Subcutaneous abdominal adipose tissue (tissue), 5 donors: Measurements from ENCODE around the gene NETO1.
A peak's percentile ranks its signal among the peaks of the same experiment; 100 is the strongest.

Source experiments
- H3K27ac ChIP-seq: one replicate; pipeline ENCODE4 v1.7.0; 2013; ENCODE audit warnings: low read depth, mild to moderate bottlenecking, inconsistent platforms, low read length, moderate library complexity
- H3K27me3 ChIP-seq, 5 donors: one replicate each; pipeline ENCODE4 v1.7.0; 2013; ENCODE audit warnings: low read length in 5 of 5, inconsistent platforms in 1 of 5; ENCODE audit not compliant: control insufficient read depth in 5 of 5, insufficient read depth in 4 of 5
- H3K36me3 ChIP-seq, 5 donors: one replicate each; pipeline ENCODE4 v1.7.0; 2013; ENCODE audit warnings: low read length in 5 of 5; ENCODE audit not compliant: control insufficient read depth in 5 of 5, insufficient read depth in 5 of 5
- H3K4me1 ChIP-seq, 5 donors: one replicate each; pipeline ENCODE4 v1.7.0; 2013; ENCODE audit warnings: low read length in 5 of 5, mild to moderate bottlenecking in 3 of 5, moderate library complexity in 1 of 5; ENCODE audit not compliant: control insufficient read depth in 5 of 5, insufficient read depth in 5 of 5
- H3K4me3 ChIP-seq, 5 donors: one replicate each; pipeline ENCODE4 v1.7.0; 2013; ENCODE audit warnings: low read length in 5 of 5, low read depth in 1 of 5
- H3K9ac ChIP-seq, 5 donors: one replicate each; pipeline ENCODE4 v1.7.0; 2013; ENCODE audit warnings: low read length in 5 of 5, mild to moderate bottlenecking in 4 of 5, moderate library complexity in 3 of 5
- H3K9me3 ChIP-seq, 5 donors: one replicate each; pipeline ENCODE4 v1.7.0; 2013; ENCODE audit warnings: low read length in 5 of 5; ENCODE audit not compliant: control insufficient read depth in 5 of 5
- donor health status: healthy.
- donor health status: healthy.
- donor health status: healthy.
- donor health status: healthy.
- donor health status: healthy.

Gene NETO1

GRCh38 chr18:72867746-72868584 is at the start of gene NETO1:
Gene NETO1, minus strand, starts transcription at chr18:72867987. Its CDS starts 696 bp downstream, at chr18:72867291.
- Histone ChIP-seq H3K4me3 (peak within 1 kb of the TSS in 4 of 5 donors; percentile 44 to 63 (median 58)), H3K27me3 (peaks cover 7 to 26% (median 18%) of the 10 kb centered on the region in 5 donors), H3K9me3 (no peaks in the 10 kb centered on the region), H3K9ac (no peak within 1 kb of the TSS), H3K4me1 (peaks cover 0 to 23% (median 19%) of the 10 kb centered on the region in 5 donors), H3K36me3 (no peaks in the 10 kb centered on the region), H3K27ac (no peak within 1 kb of the TSS)

GRCh38 chr18:72910045-72910444 is 42.3 kb upstream of the NETO1 start:
- H3K4me1 ChIP-seq: no peaks in the 10 kb centered on the region
- H3K27ac ChIP-seq: no peak overlapping the region

GRCh38 chr18:72908181-72908580 is 40.4 kb upstream of the NETO1 start:
- Histone ChIP-seq H3K27ac (no peak overlapping the region), H3K9me3 (no peaks in the 10 kb centered on the region), H3K4me1 (no peaks in the 10 kb centered on the region), H3K36me3 (no peaks in the 10 kb centered on the region), H3K4me3 (no peak overlapping the region), H3K27me3 (no peaks in the 10 kb centered on the region), H3K9ac (no peak overlapping the region)

More at GRCh38 chr18:72910045-72910444, 42.3 kb upstream of the NETO1 start:
- Histone ChIP-seq H3K9me3 (no peaks in the 10 kb centered on the region), H3K4me3 (no peak overlapping the region), H3K27me3 (no peaks in the 10 kb centered on the region), H3K9ac (no peak overlapping the region), H3K36me3 (no peaks in the 10 kb centered on the region)

GRCh38 chr18:72903033-72903432 is 35.2 kb upstream of the NETO1 start:
- H3K4me3 ChIP-seq: no peak overlapping the region
- H3K27ac ChIP-seq: no peak overlapping the region
- no peaks in the 10 kb centered on the region for H3K9me3 ChIP-seq

GRCh38 chr18:72899338-72899737 is 31.6 kb upstream of the NETO1 start:
- no peaks in the 10 kb centered on the region for H3K9me3 ChIP-seq

More at GRCh38 chr18:72903033-72903432, 35.2 kb upstream of the NETO1 start:
- no peaks in the 10 kb centered on the region for H3K4me1 ChIP-seq
- no peak overlapping the region for H3K9ac ChIP-seq
- H3K36me3 ChIP-seq: no peaks in the 10 kb centered on the region
- no peaks in the 10 kb centered on the region for H3K27me3 ChIP-seq

GRCh38 chr18:72898870-72899269 is 31.1 kb upstream of the NETO1 start:
- Histone ChIP-seq H3K4me3 (no peak overlapping the region), H3K9me3 (no peaks in the 10 kb centered on the region), H3K36me3 (no peaks in the 10 kb centered on the region), H3K9ac (no peak overlapping the region), H3K4me1 (no peaks in the 10 kb centered on the region), H3K27ac (no peak overlapping the region), H3K27me3 (no peaks in the 10 kb centered on the region)

More at GRCh38 chr18:72899338-72899737, 31.6 kb upstream of the NETO1 start:
- Histone ChIP-seq H3K4me3 (no peak overlapping the region), H3K36me3 (no peaks in the 10 kb centered on the region), H3K27me3 (no peaks in the 10 kb centered on the region), H3K9ac (no peak overlapping the region), H3K27ac (no peak overlapping the region), H3K4me1 (no peaks in the 10 kb centered on the region)

GRCh38 chr18:72895548-72895947 is 27.8 kb upstream of the NETO1 start:
- no peak overlapping the region for H3K4me3 ChIP-seq
- no peaks in the 10 kb centered on the region for H3K36me3 ChIP-seq
- no peak overlapping the region for H3K27ac ChIP-seq
- no peaks in the 10 kb centered on the region for H3K9me3 ChIP-seq
- no peak overlapping the region for H3K9ac ChIP-seq
- no peaks in the 10 kb centered on the region for H3K4me1 ChIP-seq
- H3K27me3 ChIP-seq: no peaks in the 10 kb centered on the region

- Histone ChIP-seq H3K27me3 (no peaks in the 10 kb centered on the region), H3K4me1 (no peaks in the 10 kb centered on the region), H3K27ac (no peak overlapping the region), H3K9ac (no peak overlapping the region), H3K36me3 (no peaks in the 10 kb centered on the region), H3K4me3 (no peak overlapping the region), H3K9me3 (no peaks in the 10 kb centered on the region)
Observed at GRCh38 chr18:72878561-72878960, 10.8 kb upstream of the NETO1 start.

- Histone ChIP-seq H3K9me3 (no peaks in the 10 kb centered on the region), H3K27me3 (no peaks in the 10 kb centered on the region), H3K4me1 (no peaks in the 10 kb centered on the region), H3K4me3 (no peak overlapping the region), H3K27ac (no peak overlapping the region), H3K9ac (no peak overlapping the region), H3K36me3 (no peaks in the 10 kb centered on the region)
Observed at GRCh38 chr18:72878143-72878542, 10.4 kb upstream of the NETO1 start.

- H3K27me3 ChIP-seq: peaks cover 7 to 22% (median 15%) of the 10 kb centered on the region in 5 donors
- H3K4me3 ChIP-seq: no peak overlapping the region
- peaks cover 0 to 23% (median 19%) of the 10 kb centered on the region in 5 donors for H3K4me1 ChIP-seq
- H3K9me3 ChIP-seq: no peaks in the 10 kb centered on the region
- H3K27ac ChIP-seq: no peak overlapping the region
- H3K9ac ChIP-seq: no peak overlapping the region
- H3K36me3 ChIP-seq: no peaks in the 10 kb centered on the region
Observed at GRCh38 chr18:72871091-72871490, 3.3 kb upstream of the NETO1 start.
